Measurements from ENCODE around the gene RUFY3. TPM values are rescaled to one million over a fixed set of nuclear protein-coding genes. Genes with fewer than 3 reads are reported as not detected.
"Not testable (repeated sequence)": the region's sequence is repeated elsewhere in the genome, so short reads cannot be mapped to it uniquely, and the experiment has no call there.

The RUFY3 gene
- total and polyA plus RNA-seq, 7 donors: 6.0 to 73.4 (median 47.4) TPM

GRCh38 chr4:70678383-70678999 is 43.3 kb upstream of the RUFY3 start:
- Histone ChIP-seq H3K4me1 (no peaks in the 10 kb centered on the region), H3K27ac (no peak overlapping the region), H3K27me3 (no peaks in the 10 kb centered on the region), H3K9me3 (no peaks in the 10 kb centered on the region), H3K36me3 (no peaks in the 10 kb centered on the region), H3K4me3 (no peak overlapping the region)
- WGBS, 2 donors: 60 to 78% methylated on average over 1 of the region's 1 CpG
- TF ChIP-seq POLR2AphosphoS5 (IDR thresholded peaks at IDR 0.05) (no peak), CTCF (IDR thresholded peaks at IDR 0.05) (no peak), POLR2A (IDR thresholded peaks at IDR 0.05) (no peak), EP300 (IDR thresholded peaks at IDR 0.05) (no peak)
- intact Hi-C loops (cut with DNase I): no loop called here
- DNase-seq: no peak

- DNase-seq: no peak
- no peak for TF ChIP-seq EP300 (IDR thresholded peaks at IDR 0.05)
- TF ChIP-seq POLR2A (IDR thresholded peaks at IDR 0.05): no peak
- no peak for TF ChIP-seq POLR2AphosphoS5 (IDR thresholded peaks at IDR 0.05)
- TF ChIP-seq CTCF (IDR thresholded peaks at IDR 0.05): no peak
- intact Hi-C loops (cut with DNase I): no loop called here
- H3K9me3 ChIP-seq: no peaks in the 10 kb centered on the region
- no peaks in the 10 kb centered on the region for H3K4me1 ChIP-seq
- H3K4me3 ChIP-seq: no peak overlapping the region
- no peaks in the 10 kb centered on the region for H3K36me3 ChIP-seq
- no peaks in the 10 kb centered on the region for H3K27me3 ChIP-seq
- no peak overlapping the region for H3K27ac ChIP-seq
These were observed 40.8 kb upstream of the RUFY3 start for GRCh38 chr4:70680934-70681333.

GRCh38 chr4:70681704-70682103 is 40.1 kb upstream of the RUFY3 start:
- no peak for DNase-seq
- intact Hi-C loops (cut with DNase I): no loop called here
- Histone ChIP-seq H3K27ac (no peak overlapping the region), H3K4me1 (no peaks in the 10 kb centered on the region), H3K36me3 (no peaks in the 10 kb centered on the region), H3K4me3 (no peak overlapping the region), H3K27me3 (no peaks in the 10 kb centered on the region), H3K9me3 (no peaks in the 10 kb centered on the region)
- no peak for TF ChIP-seq POLR2A (IDR thresholded peaks at IDR 0.05)
- TF ChIP-seq EP300 (IDR thresholded peaks at IDR 0.05): no peak
- TF ChIP-seq CTCF (IDR thresholded peaks at IDR 0.05): no peak
- TF ChIP-seq POLR2AphosphoS5 (IDR thresholded peaks at IDR 0.05): no peak

- DNase-seq; H3K27me3 ChIP-seq; H3K27ac ChIP-seq; H3K9me3 ChIP-seq; H3K36me3 ChIP-seq; H3K4me1 ChIP-seq; H3K4me3 ChIP-seq; intact Hi-C loops (cut with DNase I): not testable (repeated sequence)
- 69 to 81% methylated on average over 3 of the region's 3 CpGs for WGBS, 2 donors
These were observed 39.6 kb upstream of the RUFY3 start for GRCh38 chr4:70682142-70682541.

GRCh38 chr4:70687392-70687791 is 34.4 kb upstream of the RUFY3 start:
- WGBS, 2 donors: 51 to 62% methylated on average over 13 of the region's 13 CpGs
- intact Hi-C loops (cut with DNase I): loop anchor here (5.0 kb wide), 2 partner anchors 35 to 215 kb away; partner anchors contain the start of gene MOB1B

More at GRCh38 chr4:70687392-70687791, 34.4 kb upstream of the RUFY3 start:
- Histone ChIP-seq H3K4me3 (peak overlapping the region; percentile 66 to 94 (median 79)), H3K4me1 (peaks cover 0 to 35% (median 32%) of the 10 kb centered on the region in 4 donors), H3K27me3 (no peaks in the 10 kb centered on the region), H3K27ac (peak overlapping the region; percentile 93 to 95 (median 94)), H3K9me3 (no peaks in the 10 kb centered on the region), H3K36me3 (peaks cover 0 to 17% (median 0%) of the 10 kb centered on the region in 4 donors)
- DNase-seq: no peak
- no peak for TF ChIP-seq POLR2A (IDR thresholded peaks at IDR 0.05)
- TF ChIP-seq POLR2AphosphoS5 (IDR thresholded peaks at IDR 0.05): no peak
